ENCODE results near the gene PDLIM7. TPM values are rescaled to one million over a fixed set of nuclear protein-coding genes. Genes with fewer than 3 reads are reported as not detected.

The PDLIM7 gene
- total RNA-seq, 2 experiments from 2014 or later: 38.8 to 58.0 TPM

- DNase-seq (ENCODE audit: low spot score): peak; percentile 54
- Histone ChIP-seq H3K4me3 (ENCODE audit: low read depth, low read length, poor library complexity, severe bottlenecking) (peak overlapping the region; percentile 81), H3K9me2 (ENCODE audit: insufficient read depth, low read length) (no peaks in the 10 kb centered on the region), H4K20me1 (ENCODE audit: insufficient read depth, low read length) (peaks cover 6% of the 10 kb centered on the region; the same call in 1 of the 2 replicates), H3K27ac (ENCODE audit: low read depth, low read length, poor library complexity, severe bottlenecking) (peak overlapping the region; percentile 29), H3K4me1 (ENCODE audit: insufficient read depth, low read length, poor library complexity, severe bottlenecking) (peaks cover 53% of the 10 kb centered on the region), H2AFZ (ENCODE audit: low read length) (peak overlapping the region; percentile 50; the same call in 1 of the 2 replicates), H3K79me2 (ENCODE audit: insufficient read depth, low read depth, low read length) (no peaks in the 10 kb centered on the region), H3K36me3 (ENCODE audit: insufficient read depth, low read length) (peaks cover 5% of the 10 kb centered on the region; the same call in 1 of the 2 replicates), H3K4me2 (ENCODE audit: low read length) (peak overlapping the region; percentile 96), H3K9me3 (ENCODE audit: low read length) (no peaks in the 10 kb centered on the region)
- CTCF ChIA-PET (ENCODE audit: unreplicated experiment): interaction anchor here (0.6 to 1.0 kb wide), 3 partner anchors 11 to 384 kb away, joined by 3 to 4 read pairs (median 3); no protein-coding TSS in a partner anchor
- BruUV-seq (replicated peaks): no TSS peak
- POLR2A ChIA-PET: interaction anchor here (0.6 to 2.8 kb wide), 3 partner anchors 13 to 546 kb away, joined by 4 to 24 read pairs (median 4); partner anchors contain the start of gene DOK3
- TF ChIP-seq CTCF (conservative IDR thresholded peaks at IDR 0.05; ENCODE audit: low read length) (no peak), EZH2phosphoT487 (IDR thresholded peaks at IDR 0.05; ENCODE audit: borderline replicate concordance, low read depth, low read length) (no peak)
- intact Hi-C loops (cut with micrococcal nuclease; ENCODE audit: unreplicated experiment): loop anchor here (2.0 kb wide), 2 partner anchors 42 to 106 kb away; no protein-coding TSS in a partner anchor
These were observed 595 bp downstream of the PDLIM7 start for GRCh38 chr5:177496727-177497291.

- H3K4me3 ChIP-seq (ENCODE audit: low read depth, low read length, poor library complexity, severe bottlenecking): peak overlapping the region; percentile 81
- intact Hi-C loops (cut with micrococcal nuclease; ENCODE audit: unreplicated experiment): loop anchor here (2.0 kb wide), 2 partner anchors 41 to 105 kb away; no protein-coding TSS in a partner anchor
- TF ChIP-seq EZH2phosphoT487 (IDR thresholded peaks at IDR 0.05; ENCODE audit: borderline replicate concordance, low read depth, low read length) (no peak), CTCF (conservative IDR thresholded peaks at IDR 0.05; ENCODE audit: low read length) (0 out of 2 replicates have a peak, but pooled peaks have one; percentile 39)
- H3K36me3 ChIP-seq (ENCODE audit: insufficient read depth, low read length): no peaks in the 10 kb centered on the region
- BruUV-seq (replicated peaks): no TSS peak
- no peaks in the 10 kb centered on the region for H3K9me3 ChIP-seq (ENCODE audit: low read length)
- ChIA-PET POLR2A (interaction anchor here (0.6 to 2.8 kb wide), 3 partner anchors 14 to 547 kb away, joined by 3 to 24 read pairs (median 4); partner anchors contain the start of gene DOK3), CTCF (ENCODE audit: unreplicated experiment) (interaction anchor here (0.5 to 0.7 kb wide), 3 partner anchors 12 to 106 kb away, joined by 3 read pairs; no protein-coding TSS in a partner anchor)
- H3K79me2 ChIP-seq (ENCODE audit: insufficient read depth, low read depth, low read length): no peaks in the 10 kb centered on the region
- no peaks in the 10 kb centered on the region for H3K9me2 ChIP-seq (ENCODE audit: insufficient read depth, low read length)
- peaks cover 6% of the 10 kb centered on the region; the same call in 1 of the 2 replicates for H4K20me1 ChIP-seq (ENCODE audit: insufficient read depth, low read length)
- peak overlapping the region; percentile 3 for H3K27ac ChIP-seq (ENCODE audit: low read depth, low read length, poor library complexity, severe bottlenecking)
- H2AFZ ChIP-seq (ENCODE audit: low read length): no peak overlapping the region
- peak overlapping the region; percentile 96 for H3K4me2 ChIP-seq (ENCODE audit: low read length)
- DNase-seq (ENCODE audit: low spot score): peak; percentile 38
- peaks cover 47% of the 10 kb centered on the region for H3K4me1 ChIP-seq (ENCODE audit: insufficient read depth, low read length, poor library complexity, severe bottlenecking)
These were observed 1.2 kb downstream of the PDLIM7 start for GRCh38 chr5:177496070-177496726.

Measured in OCI-LY7 (cell line).